ENCODE measurements around the gene STARD9. TPM values are rescaled to one million over a fixed set of nuclear protein-coding genes. Genes with fewer than 3 reads are reported as not detected.

STARD9 gene
- total and polyA plus RNA-seq, 2 experiments from 2014 or later = 1.8 to 6.2 TPM

DNA sequence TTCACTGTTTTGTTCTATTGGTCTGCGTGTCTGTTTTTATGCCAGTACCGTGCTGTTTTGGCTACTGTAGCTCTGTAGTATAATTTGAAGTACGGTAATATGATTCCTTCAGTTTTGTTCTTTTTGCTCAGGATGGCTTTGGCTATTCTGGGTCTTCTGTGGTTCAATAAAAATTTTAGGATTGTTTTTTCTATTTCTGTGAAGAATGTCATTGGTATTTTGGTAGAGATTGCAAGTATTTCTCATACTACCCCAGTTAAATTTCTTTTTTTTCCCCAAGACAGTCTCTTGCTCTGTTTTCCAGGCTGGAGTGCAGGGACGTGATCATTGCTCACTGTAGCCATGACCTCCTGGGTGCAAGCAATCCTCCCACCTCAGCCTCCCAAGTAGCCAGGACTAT lies 53.4 kb downstream of the STARD9 start:
- Mint-ChIP-seq H3K9me3 (no peaks in the 10 kb centered on the region; the same call in 1 of the 3 replicates), H3K27ac (no peak overlapping the region), H3K4me1 (no peaks in the 10 kb centered on the region), H3K4me3 (no peak overlapping the region), H3K27me3 (ENCODE audit: insufficient read depth, low read depth, poor library complexity) (peaks cover 2% of the 10 kb centered on the region), H3K36me3 (ENCODE audit: low read depth) (no peaks in the 10 kb centered on the region)
- Histone ChIP-seq H3K79me2 (replicated peaks; ENCODE audit: insufficient read depth) (no peaks in the 10 kb centered on the region), H3K4me3 (no peak overlapping the region), H3K9me2 (ENCODE audit: insufficient read depth) (no peaks in the 10 kb centered on the region), H3F3A (replicated peaks; ENCODE audit: low read depth) (no peaks in the 10 kb centered on the region), H2AFZ (no peak overlapping the region), H3K4me2 (no peak overlapping the region), H3K36me3 (ENCODE audit: insufficient read depth) (no peaks in the 10 kb centered on the region), H3K27ac (ENCODE audit: low read depth) (no peak overlapping the region), H3K4me1 (ENCODE audit: insufficient read depth) (no peaks in the 10 kb centered on the region), H4K20me1 (replicated peaks; ENCODE audit: insufficient read depth) (no peaks in the 10 kb centered on the region), H3K27me3 (ENCODE audit: insufficient read depth) (no peaks in the 10 kb centered on the region)
- ATAC-seq = no peak
- no peak for DNase-seq (ENCODE audit: low spot score)
- TF ChIP-seq, protein P1, sequence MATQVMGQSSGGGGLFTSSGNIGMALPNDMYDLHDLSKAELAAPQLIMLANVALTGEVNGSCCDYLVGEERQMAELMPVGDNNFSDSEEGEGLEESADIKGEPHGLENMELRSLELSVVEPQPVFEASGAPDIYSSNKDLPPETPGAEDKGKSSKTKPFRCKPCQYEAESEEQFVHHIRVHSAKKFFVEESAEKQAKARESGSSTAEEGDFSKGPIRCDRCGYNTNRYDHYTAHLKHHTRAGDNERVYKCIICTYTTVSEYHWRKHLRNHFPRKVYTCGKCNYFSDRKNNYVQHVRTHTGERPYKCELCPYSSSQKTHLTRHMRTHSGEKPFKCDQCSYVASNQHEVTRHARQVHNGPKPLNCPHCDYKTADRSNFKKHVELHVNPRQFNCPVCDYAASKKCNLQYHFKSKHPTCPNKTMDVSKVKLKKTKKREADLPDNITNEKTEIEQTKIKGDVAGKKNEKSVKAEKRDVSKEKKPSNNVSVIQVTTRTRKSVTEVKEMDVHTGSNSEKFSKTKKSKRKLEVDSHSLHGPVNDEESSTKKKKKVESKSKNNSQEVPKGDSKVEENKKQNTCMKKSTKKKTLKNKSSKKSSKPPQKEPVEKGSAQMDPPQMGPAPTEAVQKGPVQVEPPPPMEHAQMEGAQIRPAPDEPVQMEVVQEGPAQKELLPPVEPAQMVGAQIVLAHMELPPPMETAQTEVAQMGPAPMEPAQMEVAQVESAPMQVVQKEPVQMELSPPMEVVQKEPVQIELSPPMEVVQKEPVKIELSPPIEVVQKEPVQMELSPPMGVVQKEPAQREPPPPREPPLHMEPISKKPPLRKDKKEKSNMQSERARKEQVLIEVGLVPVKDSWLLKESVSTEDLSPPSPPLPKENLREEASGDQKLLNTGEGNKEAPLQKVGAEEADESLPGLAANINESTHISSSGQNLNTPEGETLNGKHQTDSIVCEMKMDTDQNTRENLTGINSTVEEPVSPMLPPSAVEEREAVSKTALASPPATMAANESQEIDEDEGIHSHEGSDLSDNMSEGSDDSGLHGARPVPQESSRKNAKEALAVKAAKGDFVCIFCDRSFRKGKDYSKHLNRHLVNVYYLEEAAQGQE (IDR thresholded peaks at IDR 0.05; ENCODE audit: unreplicated experiment) = no peak
- no peak for TF ChIP-seq NANOG (IDR thresholded peaks at IDR 0.05; ENCODE audit: borderline replicate concordance)
- TF ChIP-seq ZNF331 (CRISPR knock-in tag; IDR thresholded peaks at IDR 0.05; ENCODE audit: low read depth) = no peak
- TF ChIP-seq ZNF114 (CRISPR knock-in tag; IDR thresholded peaks at IDR 0.05) = no peak
- TF ChIP-seq, protein P2, sequence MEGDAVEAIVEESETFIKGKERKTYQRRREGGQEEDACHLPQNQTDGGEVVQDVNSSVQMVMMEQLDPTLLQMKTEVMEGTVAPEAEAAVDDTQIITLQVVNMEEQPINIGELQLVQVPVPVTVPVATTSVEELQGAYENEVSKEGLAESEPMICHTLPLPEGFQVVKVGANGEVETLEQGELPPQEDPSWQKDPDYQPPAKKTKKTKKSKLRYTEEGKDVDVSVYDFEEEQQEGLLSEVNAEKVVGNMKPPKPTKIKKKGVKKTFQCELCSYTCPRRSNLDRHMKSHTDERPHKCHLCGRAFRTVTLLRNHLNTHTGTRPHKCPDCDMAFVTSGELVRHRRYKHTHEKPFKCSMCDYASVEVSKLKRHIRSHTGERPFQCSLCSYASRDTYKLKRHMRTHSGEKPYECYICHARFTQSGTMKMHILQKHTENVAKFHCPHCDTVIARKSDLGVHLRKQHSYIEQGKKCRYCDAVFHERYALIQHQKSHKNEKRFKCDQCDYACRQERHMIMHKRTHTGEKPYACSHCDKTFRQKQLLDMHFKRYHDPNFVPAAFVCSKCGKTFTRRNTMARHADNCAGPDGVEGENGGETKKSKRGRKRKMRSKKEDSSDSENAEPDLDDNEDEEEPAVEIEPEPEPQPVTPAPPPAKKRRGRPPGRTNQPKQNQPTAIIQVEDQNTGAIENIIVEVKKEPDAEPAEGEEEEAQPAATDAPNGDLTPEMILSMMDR (conservative IDR thresholded peaks at IDR 0.05; ENCODE audit: low read depth in 2 of 2) = no peak
- TF ChIP-seq CREB1 (CRISPR knock-in tag; IDR thresholded peaks at IDR 0.05; ENCODE audit: low read depth) = no peak
- TF ChIP-seq EZH2 (IDR thresholded peaks at IDR 0.05; ENCODE audit: low read depth, unreplicated experiment) = no peak
- TF ChIP-seq STAT1 (IDR thresholded peaks at IDR 0.05; ENCODE audit: unreplicated experiment) = no peak
- no peak for TF ChIP-seq EZH2phosphoT487 (IDR thresholded peaks at IDR 0.05; ENCODE audit: unreplicated experiment)
- TF ChIP-seq, protein P3, sequence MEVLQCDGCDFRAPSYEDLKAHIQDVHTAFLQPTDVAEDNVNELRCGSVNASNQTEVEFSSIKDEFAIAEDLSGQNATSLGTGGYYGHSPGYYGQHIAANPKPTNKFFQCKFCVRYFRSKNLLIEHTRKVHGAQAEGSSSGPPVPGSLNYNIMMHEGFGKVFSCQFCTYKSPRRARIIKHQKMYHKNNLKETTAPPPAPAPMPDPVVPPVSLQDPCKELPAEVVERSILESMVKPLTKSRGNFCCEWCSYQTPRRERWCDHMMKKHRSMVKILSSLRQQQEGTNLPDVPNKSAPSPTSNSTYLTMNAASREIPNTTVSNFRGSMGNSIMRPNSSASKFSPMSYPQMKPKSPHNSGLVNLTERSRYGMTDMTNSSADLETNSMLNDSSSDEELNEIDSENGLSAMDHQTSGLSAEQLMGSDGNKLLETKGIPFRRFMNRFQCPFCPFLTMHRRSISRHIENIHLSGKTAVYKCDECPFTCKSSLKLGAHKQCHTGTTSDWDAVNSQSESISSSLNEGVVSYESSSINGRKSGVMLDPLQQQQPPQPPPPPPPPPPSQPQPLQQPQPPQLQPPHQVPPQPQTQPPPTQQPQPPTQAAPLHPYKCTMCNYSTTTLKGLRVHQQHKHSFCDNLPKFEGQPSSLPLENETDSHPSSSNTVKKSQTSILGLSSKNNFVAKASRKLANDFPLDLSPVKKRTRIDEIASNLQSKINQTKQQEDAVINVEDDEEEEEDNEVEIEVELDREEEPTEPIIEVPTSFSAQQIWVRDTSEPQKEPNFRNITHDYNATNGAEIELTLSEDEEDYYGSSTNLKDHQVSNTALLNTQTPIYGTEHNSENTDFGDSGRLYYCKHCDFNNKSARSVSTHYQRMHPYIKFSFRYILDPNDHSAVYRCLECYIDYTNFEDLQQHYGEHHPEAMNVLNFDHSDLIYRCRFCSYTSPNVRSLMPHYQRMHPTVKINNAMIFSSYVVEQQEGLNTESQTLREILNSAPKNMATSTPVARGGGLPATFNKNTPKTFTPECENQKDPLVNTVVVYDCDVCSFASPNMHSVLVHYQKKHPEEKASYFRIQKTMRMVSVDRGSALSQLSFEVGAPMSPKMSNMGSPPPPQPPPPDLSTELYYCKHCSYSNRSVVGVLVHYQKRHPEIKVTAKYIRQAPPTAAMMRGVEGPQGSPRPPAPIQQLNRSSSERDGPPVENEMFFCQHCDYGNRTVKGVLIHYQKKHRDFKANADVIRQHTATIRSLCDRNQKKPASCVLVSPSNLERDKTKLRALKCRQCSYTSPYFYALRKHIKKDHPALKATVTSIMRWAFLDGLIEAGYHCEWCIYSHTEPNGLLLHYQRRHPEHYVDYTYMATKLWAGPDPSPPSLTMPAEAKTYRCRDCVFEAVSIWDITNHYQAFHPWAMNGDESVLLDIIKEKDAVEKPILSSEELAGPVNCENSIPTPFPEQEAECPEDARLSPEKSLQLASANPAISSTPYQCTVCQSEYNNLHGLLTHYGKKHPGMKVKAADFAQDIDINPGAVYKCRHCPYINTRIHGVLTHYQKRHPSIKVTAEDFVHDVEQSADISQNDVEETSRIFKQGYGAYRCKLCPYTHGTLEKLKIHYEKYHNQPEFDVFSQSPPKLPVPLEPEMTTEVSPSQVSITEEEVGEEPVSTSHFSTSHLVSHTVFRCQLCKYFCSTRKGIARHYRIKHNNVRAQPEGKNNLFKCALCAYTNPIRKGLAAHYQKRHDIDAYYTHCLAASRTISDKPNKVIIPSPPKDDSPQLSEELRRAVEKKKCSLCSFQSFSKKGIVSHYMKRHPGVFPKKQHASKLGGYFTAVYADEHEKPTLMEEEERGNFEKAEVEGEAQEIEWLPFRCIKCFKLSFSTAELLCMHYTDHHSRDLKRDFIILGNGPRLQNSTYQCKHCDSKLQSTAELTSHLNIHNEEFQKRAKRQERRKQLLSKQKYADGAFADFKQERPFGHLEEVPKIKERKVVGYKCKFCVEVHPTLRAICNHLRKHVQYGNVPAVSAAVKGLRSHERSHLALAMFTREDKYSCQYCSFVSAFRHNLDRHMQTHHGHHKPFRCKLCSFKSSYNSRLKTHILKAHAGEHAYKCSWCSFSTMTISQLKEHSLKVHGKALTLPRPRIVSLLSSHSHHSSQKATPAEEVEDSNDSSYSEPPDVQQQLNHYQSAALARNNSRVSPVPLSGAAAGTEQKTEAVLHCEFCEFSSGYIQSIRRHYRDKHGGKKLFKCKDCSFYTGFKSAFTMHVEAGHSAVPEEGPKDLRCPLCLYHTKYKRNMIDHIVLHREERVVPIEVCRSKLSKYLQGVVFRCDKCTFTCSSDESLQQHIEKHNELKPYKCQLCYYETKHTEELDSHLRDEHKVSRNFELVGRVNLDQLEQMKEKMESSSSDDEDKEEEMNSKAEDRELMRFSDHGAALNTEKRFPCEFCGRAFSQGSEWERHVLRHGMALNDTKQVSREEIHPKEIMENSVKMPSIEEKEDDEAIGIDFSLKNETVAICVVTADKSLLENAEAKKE (CRISPR knock-in tag; IDR thresholded peaks at IDR 0.05) = no peak

All from GM23338 (cell line).